ENCODE results near the gene FXYD6. TPM values are rescaled to one million over a fixed set of nuclear protein-coding genes. Genes with fewer than 3 reads are reported as not detected.

The FXYD6 gene
- total and polyA plus RNA-seq, 9 of the 15 experiments (the other 6 are each of a cell fraction or from before 2014, with no cell fraction given), result 0.07 to 0.35 TPM; not detected in 7

GRCh38 chr11:117817368-117818040 is 59.0 kb downstream of the FXYD6 start:
- ATAC-seq, result peak; percentile 84
- peaks cover 2% of the 10 kb centered on the region for H3K9me1 ChIP-seq (ENCODE audit: control insufficient read depth, insufficient read depth, low read length)
- H3K27ac ChIP-seq (ENCODE audit: extremely low read depth, low read depth, low read length), result no peak overlapping the region
- CTCF ChIA-PET (ENCODE audit: low intra/inter-chr PET ratio), result interaction anchor here (0.9 to 4.0 kb wide), 5 partner anchors 9 to 391 kb away, joined by 4 to 52 read pairs (median 35); no protein-coding TSS in a partner anchor
- peak; percentile 65 to 78 (median 76) for DNase-seq (ENCODE audit: extremely low read depth in 1 of 4, low spot score in 3 of 4)
- H4K20me1 ChIP-seq (replicated peaks; ENCODE audit: control insufficient read depth, insufficient read depth, low read length), result peaks cover 4% of the 10 kb centered on the region; the same call in 1 of the 2 replicates
- H3K27me3 ChIP-seq (ENCODE audit: control insufficient read depth in 2 of 2, insufficient read depth in 2 of 2, low read length in 2 of 2), result peaks cover 3 to 13% of the 10 kb centered on the region in 2 experiments; a peak in 3 of 5 replicates
- peaks cover 0 to 30% of the 10 kb centered on the region in 2 experiments; a peak in 3 of 5 replicates for H3K4me1 ChIP-seq (replicated peaks in 1 of 2; ENCODE audit: control insufficient read depth in 2 of 2, insufficient read depth in 2 of 2, low read length in 2 of 2)
- WGBS (ENCODE audit: insufficient coverage, low coverage, missing lambda C conversion rate), result 12% methylated on average over 19 of the region's 19 CpGs
- H3K9me3 ChIP-seq (replicated peaks; ENCODE audit: control insufficient read depth, insufficient read depth, low read depth, low read length), result no peaks in the 10 kb centered on the region
- no peak overlapping the region for H3K4me3 ChIP-seq
- no TSS peak for BruUV-seq (replicated peaks)
- H3K79me2 ChIP-seq (ENCODE audit: control insufficient read depth, insufficient read depth, low read length), result no peaks in the 10 kb centered on the region
- H3K9ac ChIP-seq (ENCODE audit: insufficient read depth in 1 of 2, low read depth in 2 of 2, low read length in 2 of 2), result no peak overlapping the region
- H3K4me2 ChIP-seq (ENCODE audit: insufficient read depth, low read length), result no peak overlapping the region
- H3K36me3 ChIP-seq (ENCODE audit: control insufficient read depth, insufficient read depth, low read length), result no peaks in the 10 kb centered on the region
- POLR2A ChIA-PET, result interaction anchor here (0.6 to 1.7 kb wide), 5 partner anchors 8 to 391 kb away, joined by 3 to 4 read pairs (median 3); no protein-coding TSS in a partner anchor
- intact Hi-C loops (cut with micrococcal nuclease), result loop anchor here (1.0 to 5.0 kb wide), 4 partner anchors 10 to 353 kb away; no protein-coding TSS in a partner anchor
- FAIRE-seq, result peak; percentile 91
- peak overlapping the region; percentile 60 for H2AFZ ChIP-seq (ENCODE audit: low read depth, low read length)
- in situ Hi-C loops (cut with MboI), result no loop called here
- TF ChIP-seq ZNF695 (CRISPR knock-in tag; IDR thresholded peaks at IDR 0.05) (no peak), ZBTB11 (CRISPR knock-in tag; IDR thresholded peaks at IDR 0.05) (no peak), NR0B1 (IDR thresholded peaks at IDR 0.05; ENCODE audit: partially characterized antibody) (no peak), BRF2 (IDR thresholded peaks at IDR 0.05; ENCODE audit: borderline replicate concordance, insufficient read depth, insufficient read length) (no peak), RREB1 (CRISPR knock-in tag; IDR thresholded peaks at IDR 0.05) (no peak)

Data from K562 (cell line).